H9 (cell line): ENCODE results near the gene SLC25A43. TPM values are rescaled to one million over a fixed set of nuclear protein-coding genes. Genes with fewer than 3 reads are reported as not detected.

Experiments
- DNase-seq: peaks from one replicate; pipeline ENCODE4 v3.0.0-alpha.2; 2017
- H2AFZ ChIP-seq: one replicate; pipeline ENCODE4 v1.6.1; 2013; ENCODE audit warnings: mild to moderate bottlenecking, low read length, control low read depth, moderate library complexity
- H2AK5ac ChIP-seq: 2 replicates; pipeline ENCODE4 v1.6.1; 2013; ENCODE audit warnings: low read length, control low read depth, mixed read lengths; ENCODE audit not compliant: insufficient read length
- H2BK120ac ChIP-seq: one replicate; pipeline ENCODE4 v1.6.1; 2013; ENCODE audit warnings: low read depth, mild to moderate bottlenecking, low read length, control low read depth, inconsistent platforms; ENCODE audit not compliant: poor library complexity, severe bottlenecking
- H2BK12ac ChIP-seq: 2 replicates; pipeline ENCODE4 v1.6.1; 2013; ENCODE audit warnings: low read length, control low read depth, mixed read lengths, low read depth; ENCODE audit not compliant: insufficient read length
- H2BK15ac ChIP-seq: 2 replicates; pipeline ENCODE4 v1.6.1; 2013; ENCODE audit warnings: low read depth, low read length, control low read depth
- H2BK20ac ChIP-seq: one replicate; pipeline ENCODE4 v1.6.1; 2013; ENCODE audit warnings: low read depth, mild to moderate bottlenecking, low read length, control low read depth, inconsistent platforms; ENCODE audit not compliant: poor library complexity, severe bottlenecking
- H2BK5ac ChIP-seq: 2 replicates; pipeline ENCODE4 v1.6.1; 2013; ENCODE audit warnings: low read length, control low read depth, mixed read lengths; ENCODE audit not compliant: insufficient read length
- H3K14ac ChIP-seq: 2 replicates; pipeline ENCODE4 v1.6.1; 2013; ENCODE audit warnings: low read length, control low read depth; ENCODE audit not compliant: insufficient read depth
- H3K18ac ChIP-seq: 2 replicates; pipeline ENCODE4 v1.6.1; 2013; ENCODE audit warnings: low read depth, mild to moderate bottlenecking, mixed read lengths, low read length, control low read depth; ENCODE audit not compliant: insufficient read length
- H3K23ac ChIP-seq: 2 replicates; pipeline ENCODE4 v1.6.1; 2013; ENCODE audit warnings: low read length, control low read depth, mixed read lengths, low read depth; ENCODE audit not compliant: insufficient read length
- H3K23me2 ChIP-seq: 2 replicates; pipeline ENCODE4 v1.6.1; 2013; ENCODE audit warnings: low read depth, mild to moderate bottlenecking, mixed read lengths, low read length, control low read depth; ENCODE audit not compliant: insufficient read length, poor library complexity, severe bottlenecking
- H3K27ac ChIP-seq: 2 replicates; pipeline ENCODE4 v1.5.1; 2013; ENCODE audit warnings: low read length, control low read depth, mixed read lengths, low read depth; ENCODE audit not compliant: insufficient read length
- H3K27me3 ChIP-seq: 2 replicates; pipeline ENCODE4 v1.6.1; 2013; ENCODE audit warnings: low read length, control low read depth, inconsistent platforms; ENCODE audit not compliant: insufficient read depth
- H3K4ac ChIP-seq: 2 replicates; pipeline ENCODE4 v1.6.1; 2013; ENCODE audit warnings: low read depth, mild to moderate bottlenecking, control low read depth, inconsistent platforms, low read length, moderate library complexity
- H3K4me1 ChIP-seq: 2 replicates; pipeline ENCODE4 v1.6.1; 2013; ENCODE audit warnings: low read length, control low read depth, inconsistent platforms; ENCODE audit not compliant: insufficient read depth
- H3K4me2 ChIP-seq: 2 replicates; pipeline ENCODE4 v1.6.1; 2013; ENCODE audit warnings: low read length, control low read depth, mixed read lengths; ENCODE audit not compliant: insufficient read length, insufficient read depth
- H3K56ac ChIP-seq: 2 replicates; pipeline ENCODE4 v1.6.1; 2013; ENCODE audit warnings: low read depth, mild to moderate bottlenecking, mixed read lengths, low read length, control low read depth; ENCODE audit not compliant: insufficient read length
- H3K79me1 ChIP-seq: 2 replicates; pipeline ENCODE4 v1.6.1; 2013; ENCODE audit warnings: low read depth, mild to moderate bottlenecking, moderate library complexity, low read length, control low read depth, inconsistent platforms; ENCODE audit not compliant: insufficient read depth, poor library complexity, severe bottlenecking
- H3K79me2 ChIP-seq: 2 replicates; pipeline ENCODE4 v1.6.1; 2013; ENCODE audit warnings: low read length, control low read depth, inconsistent platforms; ENCODE audit not compliant: insufficient read depth
- H3K9ac ChIP-seq: 2 replicates; pipeline ENCODE4 v1.6.1; 2013; ENCODE audit warnings: low read length, control low read depth, mixed read lengths; ENCODE audit not compliant: insufficient read length; ENCODE audit errors: extremely low read depth
- H3K9me3 ChIP-seq: one replicate; pipeline ENCODE4 v1.6.1; 2013; ENCODE audit warnings: low read depth, low read length, inconsistent platforms; ENCODE audit not compliant: control insufficient read depth
- H3T11ph ChIP-seq: one replicate; pipeline ENCODE4 v1.6.1; 2013; ENCODE audit warnings: mild to moderate bottlenecking, low read length, control low read depth, inconsistent platforms
- H4K20me1 ChIP-seq: one replicate; pipeline ENCODE4 v1.6.1; 2013; ENCODE audit not compliant: control insufficient read depth, insufficient read length, insufficient read depth
- H4K5ac ChIP-seq: 2 replicates; pipeline ENCODE4 v1.6.1; 2013; ENCODE audit warnings: low read depth, mild to moderate bottlenecking, mixed read lengths, low read length, control low read depth; ENCODE audit not compliant: insufficient read length
- H4K8ac ChIP-seq: replicated peaks from 2 replicates; pipeline ENCODE4 v1.6.1; 2013; ENCODE audit warnings: low read length, control low read depth, mixed read lengths, low read depth; ENCODE audit not compliant: insufficient read length
- H4K91ac ChIP-seq: 2 replicates; pipeline ENCODE4 v1.6.1; 2013; ENCODE audit warnings: low read depth, mild to moderate bottlenecking, moderate library complexity, mixed read lengths, low read length, control low read depth; ENCODE audit not compliant: insufficient read length
- H3K27ac Mint-ChIP-seq, 3 experiments: 2 replicates in 2 of 3; 3 replicates in 1 of 3; pipeline ENCODE4 v1.8.0; 2020 to 2021; ENCODE audit warnings: mixed read lengths in 3 of 3, mild to moderate bottlenecking in 1 of 3, moderate library complexity in 1 of 3
- H3K27me3 Mint-ChIP-seq: 2 replicates; pipeline ENCODE4 v1.8.0; 2021; ENCODE audit warnings: low read depth, mild to moderate bottlenecking, moderate library complexity, mixed read lengths
- H3K36me3 Mint-ChIP-seq, 3 experiments: 2 replicates in 2 of 3; 3 replicates in 1 of 3; pipeline ENCODE4 v1.8.0; 2020 to 2021; ENCODE audit warnings: low read depth in 3 of 3, mixed read lengths in 3 of 3; ENCODE audit not compliant: insufficient read depth in 1 of 3
- H3K4me1 Mint-ChIP-seq, 2 experiments: 2 replicates each; pipeline ENCODE4 v1.8.0; 2020; ENCODE audit warnings: mixed read lengths in 2 of 2
- H3K4me3 Mint-ChIP-seq, 2 experiments: 2 replicates in 1 of 2; 3 replicates in 1 of 2; pipeline ENCODE4 v1.8.0; 2020 to 2021; ENCODE audit warnings: mild to moderate bottlenecking in 2 of 2, mixed read lengths in 2 of 2, moderate library complexity in 1 of 2
- H3K9me3 Mint-ChIP-seq, 2 experiments: 2 replicates in 1 of 2; 3 replicates in 1 of 2; pipeline ENCODE4 v1.8.0; 2020; ENCODE audit warnings: mild to moderate bottlenecking in 2 of 2, mixed read lengths in 2 of 2, moderate library complexity in 1 of 2
- WGBS: extraction: QIAGEN DNeasy Blood & Tissue Kit; methylation state at CpG from one replicate; pipeline ENCODE4 v1.1.7; 2013; ENCODE audit warnings: missing lambda C conversion rate, low lambda C conversion rate, mixed read lengths; ENCODE audit not compliant: insufficient read length; ENCODE audit errors: extremely low coverage; 5-methylcytosine and 5-hydroxymethylcytosine counted together
- total RNA-seq: library from RNA; stranded (reverse); gene quantifications from 2 replicates; pipeline ENCODE4 v1.2.1, GENCODE V29; 2021
- TF ChIP-seq, protein P1 (sequence below): fragments of 200-600 bp; sonication (generic); conservative IDR thresholded peaks from 3 replicates; pipeline ENCODE4 v1.8.0; 2021; ENCODE audit warnings: antibody characterized with exemption, mild to moderate bottlenecking

Gene SLC25A43
- total RNA-seq, 1 experiment from 2014 or later: 3.7 TPM

DNA sequence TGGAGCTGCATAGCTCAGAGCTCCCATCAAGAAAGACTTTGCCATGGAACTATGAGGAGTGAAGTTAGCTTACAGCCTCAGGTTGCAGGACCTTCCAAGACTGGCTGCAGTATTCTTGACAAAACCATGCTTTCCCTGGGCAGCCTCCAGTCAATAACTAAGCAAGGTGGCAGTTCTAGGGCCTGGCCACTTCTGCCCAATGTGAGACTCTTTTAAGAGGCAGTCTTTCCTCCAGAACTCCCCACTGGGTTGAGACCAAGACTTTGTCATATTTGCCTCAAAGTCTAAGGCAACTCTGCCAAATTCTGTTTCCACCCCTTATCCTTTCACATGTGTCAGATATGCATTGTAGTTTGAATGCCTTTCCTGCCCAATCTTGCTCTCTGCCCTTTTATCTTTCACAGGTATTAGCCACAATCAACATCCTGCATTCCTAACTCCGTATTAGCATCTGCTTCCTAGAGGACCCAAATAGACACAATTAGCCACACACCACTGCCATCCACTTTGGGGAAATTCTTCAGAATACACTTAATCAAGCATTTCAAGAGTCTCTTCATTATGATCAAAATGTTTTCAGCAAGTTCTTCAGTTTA, 17.7 kb upstream of the SLC25A43 start:
- Histone ChIP-seq H2BK15ac (no peak overlapping the region), H2BK120ac (no peak overlapping the region), H3T11ph (no peak overlapping the region), H3K27ac (no peak overlapping the region), H3K14ac (no peak overlapping the region), H3K23ac (no peak overlapping the region), H4K20me1 (no peaks in the 10 kb centered on the region), H3K4me1 (no peaks in the 10 kb centered on the region), H2BK12ac (no peak overlapping the region), H3K56ac (no peak overlapping the region), H2AFZ (no peak overlapping the region), H3K23me2 (no peaks in the 10 kb centered on the region), H3K27me3 (no peaks in the 10 kb centered on the region), H2BK5ac (no peak overlapping the region), H3K18ac (no peak overlapping the region), H4K5ac (no peak overlapping the region), H3K79me2 (no peaks in the 10 kb centered on the region), H2BK20ac (no peak overlapping the region), H3K79me1 (no peaks in the 10 kb centered on the region), H3K4me2 (no peak overlapping the region), H3K4ac (no peak overlapping the region), H3K9me3 (peaks cover 20% of the 10 kb centered on the region), H4K91ac (no peak overlapping the region), H2AK5ac (no peak overlapping the region), H3K9ac (no peak overlapping the region), H4K8ac (no peak overlapping the region)
- peaks cover 4 to 7% of the 10 kb centered on the region in 2 experiments for H3K4me1 Mint-ChIP-seq
- no peak overlapping the region for H3K27ac Mint-ChIP-seq
- peaks cover 1 to 4% (median 2%) of the 10 kb centered on the region in 3 experiments; a peak in 5 of 7 replicates for H3K36me3 Mint-ChIP-seq
- peaks cover 58 to 60% of the 10 kb centered on the region in 2 experiments for H3K9me3 Mint-ChIP-seq
- WGBS: no CpG with 5 or more reads among the region's 1 CpG
- H3K4me3 Mint-ChIP-seq: no peak overlapping the region
- no peak for DNase-seq
- peaks cover 2% of the 10 kb centered on the region for H3K27me3 Mint-ChIP-seq
- TF ChIP-seq, protein P1, sequence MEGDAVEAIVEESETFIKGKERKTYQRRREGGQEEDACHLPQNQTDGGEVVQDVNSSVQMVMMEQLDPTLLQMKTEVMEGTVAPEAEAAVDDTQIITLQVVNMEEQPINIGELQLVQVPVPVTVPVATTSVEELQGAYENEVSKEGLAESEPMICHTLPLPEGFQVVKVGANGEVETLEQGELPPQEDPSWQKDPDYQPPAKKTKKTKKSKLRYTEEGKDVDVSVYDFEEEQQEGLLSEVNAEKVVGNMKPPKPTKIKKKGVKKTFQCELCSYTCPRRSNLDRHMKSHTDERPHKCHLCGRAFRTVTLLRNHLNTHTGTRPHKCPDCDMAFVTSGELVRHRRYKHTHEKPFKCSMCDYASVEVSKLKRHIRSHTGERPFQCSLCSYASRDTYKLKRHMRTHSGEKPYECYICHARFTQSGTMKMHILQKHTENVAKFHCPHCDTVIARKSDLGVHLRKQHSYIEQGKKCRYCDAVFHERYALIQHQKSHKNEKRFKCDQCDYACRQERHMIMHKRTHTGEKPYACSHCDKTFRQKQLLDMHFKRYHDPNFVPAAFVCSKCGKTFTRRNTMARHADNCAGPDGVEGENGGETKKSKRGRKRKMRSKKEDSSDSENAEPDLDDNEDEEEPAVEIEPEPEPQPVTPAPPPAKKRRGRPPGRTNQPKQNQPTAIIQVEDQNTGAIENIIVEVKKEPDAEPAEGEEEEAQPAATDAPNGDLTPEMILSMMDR: no peak
